Measurements from ENCODE around the gene GRK6.

The GRK6 gene

DNA sequence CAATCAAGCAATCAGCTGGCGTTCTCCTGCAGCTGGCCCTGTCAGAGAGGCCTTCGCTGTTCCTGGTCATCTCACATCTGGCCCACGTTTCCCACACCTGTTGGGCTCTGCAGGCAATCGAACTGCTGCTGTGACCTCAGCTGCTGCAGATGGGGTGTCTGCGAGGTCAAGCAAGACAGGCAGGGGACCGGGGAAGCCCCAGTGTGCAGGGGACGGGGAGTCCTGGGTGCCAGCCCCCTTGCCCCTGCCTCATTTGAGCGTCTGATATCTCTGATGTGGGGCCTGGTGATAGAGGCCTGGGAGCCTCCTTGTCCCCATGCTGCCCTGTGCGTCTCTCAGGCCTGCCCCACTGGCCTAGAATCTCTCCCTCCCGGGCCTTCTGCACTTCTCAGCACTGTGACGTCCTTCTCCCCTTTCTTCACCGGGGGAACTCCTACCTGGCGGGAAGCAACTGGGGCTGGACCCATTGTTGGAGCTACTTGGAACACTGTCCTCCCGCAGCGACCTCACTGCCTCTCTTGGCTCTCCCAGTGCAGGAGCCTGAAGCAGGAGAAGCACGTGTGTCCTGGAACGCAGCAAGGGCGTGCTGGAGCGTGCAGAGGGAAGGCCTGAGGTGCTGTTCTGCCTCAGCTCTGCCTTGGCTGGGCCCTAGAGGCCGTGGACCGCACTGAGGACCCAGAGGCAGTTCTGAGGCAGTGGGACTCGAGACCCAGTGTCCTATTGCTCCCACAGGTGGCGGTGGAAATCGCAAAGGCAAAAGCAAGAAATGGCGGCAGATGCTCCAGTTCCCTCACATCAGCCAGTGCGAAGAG is 3.9 kb downstream of the GRK6 start:
- TF ChIP-seq, protein P1, sequence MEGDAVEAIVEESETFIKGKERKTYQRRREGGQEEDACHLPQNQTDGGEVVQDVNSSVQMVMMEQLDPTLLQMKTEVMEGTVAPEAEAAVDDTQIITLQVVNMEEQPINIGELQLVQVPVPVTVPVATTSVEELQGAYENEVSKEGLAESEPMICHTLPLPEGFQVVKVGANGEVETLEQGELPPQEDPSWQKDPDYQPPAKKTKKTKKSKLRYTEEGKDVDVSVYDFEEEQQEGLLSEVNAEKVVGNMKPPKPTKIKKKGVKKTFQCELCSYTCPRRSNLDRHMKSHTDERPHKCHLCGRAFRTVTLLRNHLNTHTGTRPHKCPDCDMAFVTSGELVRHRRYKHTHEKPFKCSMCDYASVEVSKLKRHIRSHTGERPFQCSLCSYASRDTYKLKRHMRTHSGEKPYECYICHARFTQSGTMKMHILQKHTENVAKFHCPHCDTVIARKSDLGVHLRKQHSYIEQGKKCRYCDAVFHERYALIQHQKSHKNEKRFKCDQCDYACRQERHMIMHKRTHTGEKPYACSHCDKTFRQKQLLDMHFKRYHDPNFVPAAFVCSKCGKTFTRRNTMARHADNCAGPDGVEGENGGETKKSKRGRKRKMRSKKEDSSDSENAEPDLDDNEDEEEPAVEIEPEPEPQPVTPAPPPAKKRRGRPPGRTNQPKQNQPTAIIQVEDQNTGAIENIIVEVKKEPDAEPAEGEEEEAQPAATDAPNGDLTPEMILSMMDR (IDR thresholded peaks at IDR 0.05; ENCODE audit: low read depth, low read length) = no peak
- H3K4me3 ChIP-seq (replicated peaks in 1 of 2; ENCODE audit: low read depth in 2 of 2, low read length in 2 of 2) = no peak overlapping the region
- no peak for DNase-seq (ENCODE audit: low read depth in 2 of 2)

DNA sequence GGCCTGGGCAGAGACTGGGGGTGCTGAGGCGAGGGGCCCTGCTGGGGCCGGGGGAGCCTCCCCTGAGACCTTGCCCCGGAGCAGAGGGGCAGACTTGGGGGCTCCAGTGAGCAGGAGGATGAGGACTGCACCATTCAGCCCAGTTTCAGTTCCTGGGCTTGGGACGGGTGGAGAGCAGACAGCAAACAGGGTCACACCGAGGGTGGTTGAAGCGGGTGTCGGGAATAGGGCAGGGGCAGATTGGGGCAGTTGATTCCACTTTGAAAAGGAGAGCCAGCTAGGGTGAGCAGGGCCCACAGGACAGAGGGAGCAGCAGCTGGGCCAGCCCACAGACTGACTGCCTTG is 4.5 kb downstream of the GRK6 start:
- TF ChIP-seq, protein P1 (IDR thresholded peaks at IDR 0.05; ENCODE audit: low read depth, low read length) = no peak
- H3K4me3 ChIP-seq (replicated peaks in 1 of 2; ENCODE audit: low read depth in 2 of 2, low read length in 2 of 2) = no peak overlapping the region
- no peak for DNase-seq (ENCODE audit: low read depth in 2 of 2)

DNA sequence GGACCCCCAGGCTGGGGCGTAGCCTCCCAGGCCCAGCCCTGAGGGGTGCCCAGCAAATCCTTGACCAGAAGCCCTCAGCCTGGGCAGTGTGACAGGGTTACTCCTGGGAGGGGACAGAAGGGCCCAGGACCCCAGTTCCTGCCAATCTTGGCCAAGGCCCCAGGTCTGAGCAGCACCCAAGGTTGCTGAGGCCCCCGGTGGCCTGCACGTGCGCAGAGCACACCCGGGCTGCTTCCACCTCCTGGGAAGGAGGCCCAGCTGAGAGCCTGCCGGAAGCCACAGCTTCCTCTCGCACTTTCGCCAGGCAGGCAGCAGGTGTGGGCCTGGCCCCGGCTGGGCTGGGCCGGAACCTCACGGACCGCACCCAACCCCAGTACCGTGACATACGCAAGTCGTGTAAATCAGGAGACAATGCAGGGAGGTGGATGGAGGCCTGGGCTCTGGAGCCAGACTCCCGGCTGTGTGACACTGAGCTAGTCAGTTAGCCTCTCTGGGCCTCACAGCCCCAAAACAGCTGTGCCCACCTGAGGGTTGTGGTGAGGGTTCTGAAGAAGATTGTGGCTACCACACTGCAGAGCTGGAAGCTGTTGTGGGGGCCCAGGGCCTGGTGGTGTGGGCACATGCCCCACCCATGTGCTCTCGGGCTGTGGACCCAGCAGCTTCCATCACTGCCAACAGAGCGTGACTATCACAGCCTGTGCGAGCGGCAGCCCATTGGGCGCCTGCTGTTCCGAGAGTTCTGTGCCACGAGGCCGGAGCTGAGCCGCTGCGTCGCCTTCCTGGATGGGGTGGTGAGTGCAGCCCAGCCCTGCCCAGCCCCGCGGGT is 5.1 kb downstream of the GRK6 start:
- no peak overlapping the region for H3K4me3 ChIP-seq (replicated peaks in 1 of 2; ENCODE audit: low read depth in 2 of 2, low read length in 2 of 2)
- TF ChIP-seq, protein P1 (IDR thresholded peaks at IDR 0.05; ENCODE audit: low read depth, low read length) = no peak
- no peak for DNase-seq (ENCODE audit: low read depth in 2 of 2)

DNA sequence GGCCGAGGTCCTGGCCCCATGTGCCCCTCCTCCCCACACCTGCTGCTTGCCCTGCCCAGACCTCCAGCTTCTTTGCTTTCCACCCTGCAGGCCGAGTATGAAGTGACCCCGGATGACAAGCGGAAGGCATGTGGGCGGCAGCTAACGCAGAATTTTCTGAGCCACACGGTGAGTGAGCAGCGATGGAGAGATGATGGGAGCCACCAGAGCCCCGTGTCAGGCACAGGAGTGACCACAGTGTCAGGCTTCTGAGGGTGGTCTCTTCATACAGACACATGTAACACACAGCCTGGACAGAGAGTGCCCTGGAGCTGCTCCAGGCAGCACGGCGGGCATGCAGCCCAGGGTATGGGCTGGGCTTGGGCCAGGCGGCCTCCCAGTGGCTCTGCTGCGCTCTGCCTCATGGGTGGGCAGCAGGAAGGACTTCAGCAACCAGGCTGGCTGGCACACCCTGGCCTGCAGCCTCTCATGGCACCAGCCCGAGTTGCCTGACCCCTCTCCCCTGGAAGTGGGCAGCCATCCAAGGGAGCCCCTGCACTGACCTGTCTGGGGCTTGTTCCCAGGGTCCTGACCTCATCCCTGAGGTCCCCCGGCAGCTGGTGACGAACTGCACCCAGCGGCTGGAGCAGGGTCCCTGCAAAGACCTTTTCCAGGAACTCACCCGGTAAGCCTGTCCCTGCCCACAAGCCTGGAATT is 5.8 kb downstream of the GRK6 start:
- no peak for DNase-seq (ENCODE audit: low read depth in 2 of 2)
- TF ChIP-seq, protein P1 (IDR thresholded peaks at IDR 0.05; ENCODE audit: low read depth, low read length) = no peak

DNA sequence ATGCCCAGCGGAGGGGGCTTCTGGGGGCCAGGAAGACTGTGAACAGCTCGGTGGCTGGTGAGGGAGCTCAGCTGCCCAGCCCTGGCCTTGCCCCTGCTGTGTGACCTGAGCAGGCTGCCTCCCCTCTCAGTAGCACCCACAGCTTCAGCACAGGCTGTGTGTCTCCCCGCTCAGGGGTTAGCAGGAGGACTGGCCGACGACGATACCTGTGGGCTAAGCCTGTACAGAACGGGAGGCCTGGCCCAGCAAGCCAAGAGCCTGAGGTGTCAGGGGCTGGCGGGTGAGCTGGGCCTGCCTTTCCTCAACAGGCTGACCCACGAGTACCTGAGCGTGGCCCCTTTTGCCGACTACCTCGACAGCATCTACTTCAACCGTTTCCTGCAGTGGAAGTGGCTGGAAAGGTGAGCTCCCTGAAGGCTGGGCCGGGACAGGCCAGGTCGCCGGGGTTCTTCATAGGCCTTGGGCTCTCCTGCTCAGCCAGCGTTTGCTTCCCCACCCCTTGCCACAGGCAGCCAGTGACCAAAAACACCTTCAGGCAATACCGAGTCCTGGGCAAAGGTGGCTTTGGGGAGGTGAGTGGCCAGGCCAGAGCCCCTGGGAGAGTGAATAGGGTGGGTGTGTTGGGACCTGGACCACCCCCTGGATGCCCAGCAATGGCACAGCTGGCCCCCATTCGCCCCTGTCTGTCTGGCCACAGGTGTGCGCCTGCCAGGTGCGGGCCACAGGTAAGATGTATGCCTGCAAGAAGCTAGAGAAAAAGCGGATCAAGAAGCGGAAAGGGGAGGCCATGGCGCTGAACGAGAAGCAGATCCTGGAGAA is 6.6 kb downstream of the GRK6 start:
- no peak for DNase-seq (ENCODE audit: low read depth in 2 of 2)
- H3K4me3 ChIP-seq (replicated peaks in 1 of 2; ENCODE audit: low read depth in 2 of 2, low read length in 2 of 2) = no peak overlapping the region
- TF ChIP-seq, protein P1 (IDR thresholded peaks at IDR 0.05; ENCODE audit: low read depth, low read length) = no peak

More for the DNA sequence above, 5.8 kb downstream of the GRK6 start:
- H3K4me3 ChIP-seq (replicated peaks in 1 of 2; ENCODE audit: low read depth in 2 of 2, low read length in 2 of 2) = no peak overlapping the region

DNA sequence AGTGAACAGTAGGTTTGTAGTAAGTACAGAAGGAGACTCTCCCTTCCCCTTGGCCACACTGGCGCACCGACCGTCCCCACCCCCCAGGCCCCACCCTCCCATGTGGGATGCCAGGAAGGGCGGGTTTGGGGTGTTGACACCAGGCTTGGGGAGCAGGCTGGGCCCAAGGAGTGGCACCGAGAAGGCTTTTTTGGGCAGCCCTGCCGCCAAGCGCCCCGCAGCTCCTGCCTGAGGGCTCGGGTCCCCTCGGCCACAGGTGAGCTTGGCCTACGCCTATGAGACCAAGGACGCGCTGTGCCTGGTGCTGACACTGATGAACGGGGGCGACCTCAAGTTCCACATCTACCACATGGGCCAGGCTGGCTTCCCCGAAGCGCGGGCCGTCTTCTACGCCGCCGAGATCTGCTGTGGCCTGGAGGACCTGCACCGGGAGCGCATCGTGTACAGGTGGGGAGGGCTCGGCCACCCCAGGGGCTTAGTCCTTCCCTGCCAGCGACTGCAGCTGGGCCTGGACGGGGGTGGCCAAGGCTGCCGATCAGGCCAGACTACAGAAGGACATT is 7.3 kb downstream of the GRK6 start:
- DNase-seq (ENCODE audit: low read depth in 2 of 2) = no peak
- TF ChIP-seq, protein P1 (IDR thresholded peaks at IDR 0.05; ENCODE audit: low read depth, low read length) = no peak

More for the DNA sequence above, 7.3 kb downstream of the GRK6 start:
- no peak overlapping the region for H3K4me3 ChIP-seq (replicated peaks in 1 of 2; ENCODE audit: low read depth in 2 of 2, low read length in 2 of 2)

Data from cardiac fibroblast (primary cell).